Articular chondrocyte of knee joint (primary cell): ENCODE measurements around the gene GABRR3. TPM values are rescaled to one million over a fixed set of nuclear protein-coding genes. Genes with fewer than 3 reads are reported as not detected.

ENCODE experiments used
- total RNA-seq: library from RNA; depleted of rRNA; stranded (reverse); fragments of >200 nt; gene quantifications from 2 replicates; pipeline ENCODE4 v1.2.3, GENCODE V29; 2012

The GABRR3 gene
- total RNA-seq: not detected in 2 replicates

GRCh38 chr3:98035208-98035607 is at the start of gene GABRR3:
Gene GABRR3, minus strand, starts transcription at chr3:98035315. Its CDS starts 328 bp downstream, at chr3:98034987.

DNA sequence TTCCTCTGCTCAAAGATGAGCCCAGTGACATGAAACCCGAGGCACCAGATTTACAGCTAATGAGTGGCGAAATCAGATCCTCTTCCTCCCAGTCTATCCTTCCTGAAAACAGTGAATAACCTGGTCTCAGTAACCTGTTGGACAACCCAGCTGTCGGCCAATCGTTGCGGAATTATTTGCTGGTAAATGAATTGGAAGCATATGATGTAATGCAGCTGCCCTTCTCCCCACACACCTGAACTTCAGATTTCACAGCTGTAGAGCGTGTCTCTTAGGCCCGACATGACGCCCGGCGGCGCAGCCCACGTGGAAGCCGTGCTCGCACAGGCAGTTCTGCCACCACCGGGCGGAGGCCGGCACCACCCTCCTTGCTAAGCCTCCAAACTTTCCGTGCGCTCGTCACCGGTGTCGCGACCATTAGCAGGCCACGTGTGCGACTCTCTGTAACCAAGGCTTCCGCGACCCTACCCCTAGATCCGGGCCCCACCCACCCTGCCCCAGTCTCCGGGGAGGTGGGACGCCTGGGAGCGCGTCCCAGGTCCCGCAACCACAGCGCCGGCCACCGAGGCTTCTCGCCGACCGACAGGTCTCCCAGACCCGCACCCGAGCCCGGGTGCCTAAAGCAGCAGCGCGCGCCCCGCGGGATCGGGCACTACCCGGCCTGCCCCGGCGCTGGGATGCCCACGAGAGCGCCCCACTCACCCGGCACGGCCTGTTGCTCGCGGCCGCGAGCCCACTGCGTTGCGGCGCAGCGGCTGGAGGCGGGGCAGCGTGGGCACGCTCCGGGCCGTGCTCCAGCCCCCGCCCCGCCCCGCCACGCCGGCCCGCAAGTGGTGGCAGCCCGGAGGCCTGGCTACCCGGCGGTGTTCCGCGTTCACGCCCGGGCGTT is 63.2 kb downstream of the GABRR3 start, which contains the start of gene RIOX2:
Gene RIOX2, minus strand, starts transcription at position 753 of the 889 bp plus-strand sequence. CDS start 4,838 bp downstream, outside the sequence.

Other genes starting within 250 kb of the GABRR3 start
- gene CRYBG3, start 213.3 kb downstream of the GABRR3 start, total RNA-seq: 28.1 and 31.5 TPM in 2 replicates
- 24.2 and 30.2 TPM in 2 replicates for gene RIOX2, start 62.9 kb downstream of the GABRR3 start, total RNA-seq
- gene OR5AC2, start 51.9 kb upstream of the GABRR3 start, total RNA-seq: not detected in 2 replicates
- not detected in 2 replicates for gene OR5H1, start 95.4 kb upstream of the GABRR3 start, total RNA-seq
- not detected in 2 replicates for gene OR5H14, start 112.2 kb upstream of the GABRR3 start, total RNA-seq
- not detected in 2 replicates for gene OR5H15, start 131.4 kb upstream of the GABRR3 start, total RNA-seq
- not detected in 2 replicates for gene OR5H6, start 228.9 kb upstream of the GABRR3 start, total RNA-seq
- gene OR5H2, start 247.2 kb upstream of the GABRR3 start, total RNA-seq: not detected in 2 replicates